ENCODE results near the gene UCK2. TPM values are rescaled to one million over a fixed set of nuclear protein-coding genes. Genes with fewer than 3 reads are reported as not detected.
A peak's percentile ranks its signal among the peaks of the same experiment; 100 is the strongest.

Gene UCK2
- total and polyA plus RNA-seq, 9 of the 15 experiments (the other 6 are each of a cell fraction or from before 2014, with no cell fraction given) = 71.6 to 145 (median 95.8) TPM

GRCh38 chr1:165828669-165829329 lies 1.4 kb downstream of the UCK2 start (continued):
- TF ChIP-seq REST (IDR thresholded peaks at IDR 0.05; ENCODE audit: borderline replicate concordance) (no peak; the same call in 1 of the 2 replicates), REST (CRISPR knock-in tag; IDR thresholded peaks at IDR 0.05; ENCODE audit: low read depth) (no peak), SRF (CRISPR knock-in tag; IDR thresholded peaks at IDR 0.05) (peak in 1 of 2 experiments; percentile 50; a peak in 2 of 4 replicates), BHLHE40 (IDR thresholded peaks at IDR 0.05; ENCODE audit: low read length) (no peak), COPS2 (conservative IDR thresholded peaks at IDR 0.05) (no peak), MXD1 (CRISPR knock-in tag; IDR thresholded peaks at IDR 0.05; ENCODE audit: borderline replicate concordance, poor library complexity, severe bottlenecking) (no peak), AFF4 (CRISPR knock-in tag; IDR thresholded peaks at IDR 0.05) (peak; percentile 93; the same call in 1 of the 2 replicates), SMC3 (conservative IDR thresholded peaks at IDR 0.05; ENCODE audit: insufficient read depth, low read depth, low read length) (no peak), NR4A1 (CRISPR knock-in tag; IDR thresholded peaks at IDR 0.05) (0 out of 2 replicates have a peak, but pooled peaks have one; percentile 48), NR4A1 (tag; IDR thresholded peaks at IDR 0.05) (no peak), ZHX1 (conservative IDR thresholded peaks at IDR 0.05; ENCODE audit: low read length) (0 out of 2 replicates have a peak, but pooled peaks have one; percentile 36)

Data from K562 (cell line).